H9 (cell line): ENCODE data around the gene RNLS. TPM values are rescaled to one million over a fixed set of nuclear protein-coding genes. Genes with fewer than 3 reads are reported as not detected.
"Not testable (repeated sequence)": the region's sequence is repeated elsewhere in the genome, so short reads cannot be mapped to it uniquely, and the experiment has no call there.

Source experiments
- DNase-seq: peaks from one replicate; pipeline ENCODE4 v3.0.0-alpha.2; 2017
- H2AFZ ChIP-seq: one replicate; pipeline ENCODE4 v1.6.1; 2013; ENCODE audit warnings: mild to moderate bottlenecking, low read length, control low read depth, moderate library complexity
- H2AK5ac ChIP-seq: 2 replicates; pipeline ENCODE4 v1.6.1; 2013; ENCODE audit warnings: low read length, control low read depth, mixed read lengths; ENCODE audit not compliant: insufficient read length
- H2BK120ac ChIP-seq: one replicate; pipeline ENCODE4 v1.6.1; 2013; ENCODE audit warnings: low read depth, mild to moderate bottlenecking, low read length, control low read depth, inconsistent platforms; ENCODE audit not compliant: poor library complexity, severe bottlenecking
- H2BK12ac ChIP-seq: 2 replicates; pipeline ENCODE4 v1.6.1; 2013; ENCODE audit warnings: low read length, control low read depth, mixed read lengths, low read depth; ENCODE audit not compliant: insufficient read length
- H2BK15ac ChIP-seq: 2 replicates; pipeline ENCODE4 v1.6.1; 2013; ENCODE audit warnings: low read depth, low read length, control low read depth
- H2BK20ac ChIP-seq: one replicate; pipeline ENCODE4 v1.6.1; 2013; ENCODE audit warnings: low read depth, mild to moderate bottlenecking, low read length, control low read depth, inconsistent platforms; ENCODE audit not compliant: poor library complexity, severe bottlenecking
- H2BK5ac ChIP-seq: 2 replicates; pipeline ENCODE4 v1.6.1; 2013; ENCODE audit warnings: low read length, control low read depth, mixed read lengths; ENCODE audit not compliant: insufficient read length
- H3K14ac ChIP-seq: 2 replicates; pipeline ENCODE4 v1.6.1; 2013; ENCODE audit warnings: low read length, control low read depth; ENCODE audit not compliant: insufficient read depth
- H3K18ac ChIP-seq: 2 replicates; pipeline ENCODE4 v1.6.1; 2013; ENCODE audit warnings: low read depth, mild to moderate bottlenecking, mixed read lengths, low read length, control low read depth; ENCODE audit not compliant: insufficient read length
- H3K23ac ChIP-seq: 2 replicates; pipeline ENCODE4 v1.6.1; 2013; ENCODE audit warnings: low read length, control low read depth, mixed read lengths, low read depth; ENCODE audit not compliant: insufficient read length
- H3K23me2 ChIP-seq: 2 replicates; pipeline ENCODE4 v1.6.1; 2013; ENCODE audit warnings: low read depth, mild to moderate bottlenecking, mixed read lengths, low read length, control low read depth; ENCODE audit not compliant: insufficient read length, poor library complexity, severe bottlenecking
- H3K27ac ChIP-seq: 2 replicates; pipeline ENCODE4 v1.5.1; 2013; ENCODE audit warnings: low read length, control low read depth, mixed read lengths, low read depth; ENCODE audit not compliant: insufficient read length
- H3K27me3 ChIP-seq: 2 replicates; pipeline ENCODE4 v1.6.1; 2013; ENCODE audit warnings: low read length, control low read depth, inconsistent platforms; ENCODE audit not compliant: insufficient read depth
- H3K4ac ChIP-seq: 2 replicates; pipeline ENCODE4 v1.6.1; 2013; ENCODE audit warnings: low read depth, mild to moderate bottlenecking, control low read depth, inconsistent platforms, low read length, moderate library complexity
- H3K4me1 ChIP-seq: 2 replicates; pipeline ENCODE4 v1.6.1; 2013; ENCODE audit warnings: low read length, control low read depth, inconsistent platforms; ENCODE audit not compliant: insufficient read depth
- H3K4me2 ChIP-seq: 2 replicates; pipeline ENCODE4 v1.6.1; 2013; ENCODE audit warnings: low read length, control low read depth, mixed read lengths; ENCODE audit not compliant: insufficient read length, insufficient read depth
- H3K56ac ChIP-seq: 2 replicates; pipeline ENCODE4 v1.6.1; 2013; ENCODE audit warnings: low read depth, mild to moderate bottlenecking, mixed read lengths, low read length, control low read depth; ENCODE audit not compliant: insufficient read length
- H3K79me1 ChIP-seq: 2 replicates; pipeline ENCODE4 v1.6.1; 2013; ENCODE audit warnings: low read depth, mild to moderate bottlenecking, moderate library complexity, low read length, control low read depth, inconsistent platforms; ENCODE audit not compliant: insufficient read depth, poor library complexity, severe bottlenecking
- H3K79me2 ChIP-seq: 2 replicates; pipeline ENCODE4 v1.6.1; 2013; ENCODE audit warnings: low read length, control low read depth, inconsistent platforms; ENCODE audit not compliant: insufficient read depth
- H3K9ac ChIP-seq: 2 replicates; pipeline ENCODE4 v1.6.1; 2013; ENCODE audit warnings: low read length, control low read depth, mixed read lengths; ENCODE audit not compliant: insufficient read length; ENCODE audit errors: extremely low read depth
- H3K9me3 ChIP-seq: one replicate; pipeline ENCODE4 v1.6.1; 2013; ENCODE audit warnings: low read depth, low read length, inconsistent platforms; ENCODE audit not compliant: control insufficient read depth
- H3T11ph ChIP-seq: one replicate; pipeline ENCODE4 v1.6.1; 2013; ENCODE audit warnings: mild to moderate bottlenecking, low read length, control low read depth, inconsistent platforms
- H4K20me1 ChIP-seq: one replicate; pipeline ENCODE4 v1.6.1; 2013; ENCODE audit not compliant: control insufficient read depth, insufficient read length, insufficient read depth
- H4K5ac ChIP-seq: 2 replicates; pipeline ENCODE4 v1.6.1; 2013; ENCODE audit warnings: low read depth, mild to moderate bottlenecking, mixed read lengths, low read length, control low read depth; ENCODE audit not compliant: insufficient read length
- H4K8ac ChIP-seq: replicated peaks from 2 replicates; pipeline ENCODE4 v1.6.1; 2013; ENCODE audit warnings: low read length, control low read depth, mixed read lengths, low read depth; ENCODE audit not compliant: insufficient read length
- H4K91ac ChIP-seq: 2 replicates; pipeline ENCODE4 v1.6.1; 2013; ENCODE audit warnings: low read depth, mild to moderate bottlenecking, moderate library complexity, mixed read lengths, low read length, control low read depth; ENCODE audit not compliant: insufficient read length
- H3K27ac Mint-ChIP-seq, 3 experiments: 2 replicates in 2 of 3; 3 replicates in 1 of 3; pipeline ENCODE4 v1.8.0; 2020 to 2021; ENCODE audit warnings: mixed read lengths in 3 of 3, mild to moderate bottlenecking in 1 of 3, moderate library complexity in 1 of 3
- H3K27me3 Mint-ChIP-seq: 2 replicates; pipeline ENCODE4 v1.8.0; 2021; ENCODE audit warnings: low read depth, mild to moderate bottlenecking, moderate library complexity, mixed read lengths
- H3K36me3 Mint-ChIP-seq, 3 experiments: 2 replicates in 2 of 3; 3 replicates in 1 of 3; pipeline ENCODE4 v1.8.0; 2020 to 2021; ENCODE audit warnings: low read depth in 3 of 3, mixed read lengths in 3 of 3; ENCODE audit not compliant: insufficient read depth in 1 of 3
- H3K4me1 Mint-ChIP-seq, 2 experiments: 2 replicates each; pipeline ENCODE4 v1.8.0; 2020; ENCODE audit warnings: mixed read lengths in 2 of 2
- H3K4me3 Mint-ChIP-seq, 2 experiments: 2 replicates in 1 of 2; 3 replicates in 1 of 2; pipeline ENCODE4 v1.8.0; 2020 to 2021; ENCODE audit warnings: mild to moderate bottlenecking in 2 of 2, mixed read lengths in 2 of 2, moderate library complexity in 1 of 2
- H3K9me3 Mint-ChIP-seq, 2 experiments: 2 replicates in 1 of 2; 3 replicates in 1 of 2; pipeline ENCODE4 v1.8.0; 2020; ENCODE audit warnings: mild to moderate bottlenecking in 2 of 2, mixed read lengths in 2 of 2, moderate library complexity in 1 of 2
- WGBS: extraction: QIAGEN DNeasy Blood & Tissue Kit; methylation state at CpG from one replicate; pipeline ENCODE4 v1.1.7; 2013; ENCODE audit warnings: missing lambda C conversion rate, low lambda C conversion rate, mixed read lengths; ENCODE audit not compliant: insufficient read length; ENCODE audit errors: extremely low coverage; 5-methylcytosine and 5-hydroxymethylcytosine counted together
- total RNA-seq: library from RNA; stranded (reverse); gene quantifications from 2 replicates; pipeline ENCODE4 v1.2.1, GENCODE V29; 2021
- TF ChIP-seq, protein P1 (sequence below): fragments of 200-600 bp; sonication (generic); conservative IDR thresholded peaks from 3 replicates; pipeline ENCODE4 v1.8.0; 2021; ENCODE audit warnings: antibody characterized with exemption, mild to moderate bottlenecking

The RNLS gene
- total RNA-seq, 1 experiment from 2014 or later: 7.5 TPM

DNA sequence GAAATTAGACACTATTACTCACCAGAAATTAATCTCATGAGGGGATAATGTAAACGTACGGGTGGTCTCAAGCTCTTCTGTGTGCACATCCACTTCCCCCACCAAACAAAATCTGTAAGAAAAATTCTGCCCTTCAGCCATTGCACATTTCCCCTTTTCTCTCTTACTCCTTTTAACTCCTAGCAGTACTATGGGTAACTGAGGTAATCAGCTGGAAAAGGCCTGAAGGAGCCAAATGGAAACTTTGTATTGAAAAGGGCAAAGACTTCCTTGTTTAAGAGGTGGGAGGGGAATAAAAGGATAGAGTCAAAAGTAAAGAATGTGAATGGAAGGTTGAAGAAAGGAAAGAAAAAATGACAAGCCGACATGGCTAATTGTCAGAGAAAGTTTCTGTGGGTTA is 273.8 kb downstream of the RNLS start:
- H3K4ac ChIP-seq: no peak overlapping the region
- H3K56ac ChIP-seq: no peak overlapping the region
- no peak overlapping the region for H2AK5ac ChIP-seq
- no peaks in the 10 kb centered on the region for H3K4me1 ChIP-seq
- no peak overlapping the region for H3K27ac ChIP-seq
- no peaks in the 10 kb centered on the region for H3K79me2 ChIP-seq
- H4K20me1 ChIP-seq: no peaks in the 10 kb centered on the region
- H2BK12ac ChIP-seq: no peak overlapping the region
- no peak overlapping the region for H4K8ac ChIP-seq
- no peaks in the 10 kb centered on the region for H3K79me1 ChIP-seq
- WGBS: no CpG with 5 or more reads among the region's 3 CpGs
- no peak overlapping the region for H2BK5ac ChIP-seq
- no peak for DNase-seq
- H3K23me2 ChIP-seq: no peaks in the 10 kb centered on the region
- H3K27me3 ChIP-seq: no peaks in the 10 kb centered on the region
- H4K91ac ChIP-seq: no peak overlapping the region
- H3K18ac ChIP-seq: no peak overlapping the region
- H3K27ac Mint-ChIP-seq: no peak overlapping the region
- TF ChIP-seq, protein P1, sequence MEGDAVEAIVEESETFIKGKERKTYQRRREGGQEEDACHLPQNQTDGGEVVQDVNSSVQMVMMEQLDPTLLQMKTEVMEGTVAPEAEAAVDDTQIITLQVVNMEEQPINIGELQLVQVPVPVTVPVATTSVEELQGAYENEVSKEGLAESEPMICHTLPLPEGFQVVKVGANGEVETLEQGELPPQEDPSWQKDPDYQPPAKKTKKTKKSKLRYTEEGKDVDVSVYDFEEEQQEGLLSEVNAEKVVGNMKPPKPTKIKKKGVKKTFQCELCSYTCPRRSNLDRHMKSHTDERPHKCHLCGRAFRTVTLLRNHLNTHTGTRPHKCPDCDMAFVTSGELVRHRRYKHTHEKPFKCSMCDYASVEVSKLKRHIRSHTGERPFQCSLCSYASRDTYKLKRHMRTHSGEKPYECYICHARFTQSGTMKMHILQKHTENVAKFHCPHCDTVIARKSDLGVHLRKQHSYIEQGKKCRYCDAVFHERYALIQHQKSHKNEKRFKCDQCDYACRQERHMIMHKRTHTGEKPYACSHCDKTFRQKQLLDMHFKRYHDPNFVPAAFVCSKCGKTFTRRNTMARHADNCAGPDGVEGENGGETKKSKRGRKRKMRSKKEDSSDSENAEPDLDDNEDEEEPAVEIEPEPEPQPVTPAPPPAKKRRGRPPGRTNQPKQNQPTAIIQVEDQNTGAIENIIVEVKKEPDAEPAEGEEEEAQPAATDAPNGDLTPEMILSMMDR: no peak
- no peak overlapping the region for H3K4me3 Mint-ChIP-seq
- H4K5ac ChIP-seq: no peak overlapping the region
- H3K9me3 ChIP-seq: no peaks in the 10 kb centered on the region
- H3K4me2 ChIP-seq: no peak overlapping the region
- no peak overlapping the region for H2AFZ ChIP-seq
- H2BK20ac ChIP-seq: no peak overlapping the region
- H3K36me3 Mint-ChIP-seq: no peaks in the 10 kb centered on the region
- no peaks in the 10 kb centered on the region; a peak in 1 of 5 replicates for H3K9me3 Mint-ChIP-seq
- H2BK120ac ChIP-seq: no peak overlapping the region
- H2BK15ac ChIP-seq: no peak overlapping the region
- no peak overlapping the region for H3K23ac ChIP-seq
- no peaks in the 10 kb centered on the region for H3K4me1 Mint-ChIP-seq
- no peak overlapping the region for H3T11ph ChIP-seq
- no peak overlapping the region for H3K9ac ChIP-seq
- H3K14ac ChIP-seq: no peak overlapping the region
- H3K27me3 Mint-ChIP-seq: no peaks in the 10 kb centered on the region

GRCh38 chr10:88308361-88308760 is 274.8 kb downstream of the RNLS start:
- not testable (repeated sequence) for H3K56ac ChIP-seq, H3K79me1 ChIP-seq, H4K8ac ChIP-seq, H3K18ac ChIP-seq, H2BK120ac ChIP-seq, H2AK5ac ChIP-seq, H3K14ac ChIP-seq, H3K9me3 ChIP-seq, H3K23ac ChIP-seq, H3K79me2 ChIP-seq, H3K4me1 Mint-ChIP-seq, H2BK5ac ChIP-seq, H3K4me3 Mint-ChIP-seq, H3K27ac ChIP-seq, H3K27me3 Mint-ChIP-seq, H3K36me3 Mint-ChIP-seq, H3K23me2 ChIP-seq, H2BK15ac ChIP-seq, DNase-seq, H3T11ph ChIP-seq, H2BK20ac ChIP-seq, H3K9ac ChIP-seq, H3K27me3 ChIP-seq, H2AFZ ChIP-seq, H4K91ac ChIP-seq, H2BK12ac ChIP-seq, H3K4me2 ChIP-seq, H4K20me1 ChIP-seq, H3K4me1 ChIP-seq, H3K9me3 Mint-ChIP-seq, H3K27ac Mint-ChIP-seq, H4K5ac ChIP-seq, H3K4ac ChIP-seq
- WGBS: no CpG with 5 or more reads among the region's 2 CpGs
